GM18873 (cell line): Measurements from ENCODE around the gene SMAD3.
"Not testable (repeated sequence)": the region's sequence is repeated elsewhere in the genome, so short reads cannot be mapped to it uniquely, and the experiment has no call there.

Experiments used
- ATAC-seq: cut with Tn5 transposase; IDR thresholded peaks from one replicate; pipeline ENCODE4 v1.9.1; 2021; ENCODE audit warnings: mild to moderate bottlenecking, moderate library complexity, moderate number of reproducible peaks; ENCODE audit not compliant: unreplicated experiment, low FRiP score

Gene SMAD3

GRCh38 chr15:67123291-67123690 lies 57.9 kb downstream of the SMAD3 start:
- not testable (repeated sequence) for ATAC-seq

DNA sequence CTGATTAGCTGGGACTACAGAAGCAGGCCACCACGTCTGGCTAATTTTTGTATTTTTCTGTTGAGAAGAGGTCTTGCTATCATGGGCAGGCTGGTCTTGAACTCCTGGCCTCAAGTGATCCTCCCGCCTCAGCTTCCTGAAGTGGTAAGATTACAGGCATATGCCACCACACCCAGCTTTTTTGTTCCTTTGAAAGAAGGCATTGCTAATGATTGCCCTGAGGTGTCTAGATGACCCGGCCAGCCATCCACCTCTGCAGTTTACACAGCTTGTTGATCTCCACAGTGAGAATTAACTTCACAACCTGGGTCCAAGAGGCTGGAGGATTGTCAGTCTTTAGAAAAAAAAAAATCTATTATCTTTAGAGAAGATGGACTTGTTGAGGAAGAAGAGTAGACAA lies 58.7 kb downstream of the SMAD3 start:
- no peak for ATAC-seq

- ATAC-seq: no peak
These were observed 59.6 kb downstream of the SMAD3 start for GRCh38 chr15:67124911-67125588.

DNA sequence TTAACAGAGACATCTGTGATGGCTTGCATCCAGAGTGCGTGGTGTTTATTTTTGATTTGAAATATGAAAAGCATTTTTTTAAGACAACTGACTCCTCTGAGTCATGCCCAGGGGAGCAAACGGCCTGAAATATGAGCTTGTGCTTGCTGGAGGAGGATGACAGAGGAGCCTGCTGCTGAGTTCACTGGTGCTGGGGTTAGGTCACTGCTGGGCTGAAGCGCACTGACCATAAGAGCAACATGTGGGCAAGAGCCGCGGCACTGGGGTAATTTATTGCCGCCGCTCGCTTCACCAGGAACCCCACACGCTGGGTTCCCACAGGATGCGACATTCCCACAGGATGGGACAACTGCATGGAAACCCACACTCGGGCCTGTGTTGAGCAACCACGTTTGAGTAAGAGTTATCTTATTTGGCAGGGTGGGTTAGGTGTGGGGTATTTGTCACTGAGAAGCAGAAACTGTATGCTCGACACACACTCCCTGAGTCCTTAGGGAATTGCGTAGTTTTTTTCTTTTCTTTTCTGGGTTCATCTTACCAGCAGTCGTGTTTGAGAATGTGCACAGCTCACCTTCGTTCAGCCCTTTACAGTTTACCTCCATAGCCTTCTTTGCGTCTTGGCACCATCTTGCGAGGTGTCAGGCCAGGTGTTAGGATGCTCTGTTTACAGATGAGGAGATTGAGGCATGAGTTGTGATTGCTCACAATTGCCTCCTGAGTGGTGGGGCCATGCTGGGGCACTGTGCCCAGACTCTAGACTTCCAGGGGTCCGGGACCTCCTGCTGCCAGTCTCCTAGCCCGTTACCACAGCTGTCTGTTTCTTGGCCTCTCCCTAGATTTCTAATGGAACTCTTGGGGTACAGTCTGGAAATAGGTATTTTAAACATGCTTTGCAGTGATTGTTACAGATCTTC lies 60.4 kb downstream of the SMAD3 start:
- ATAC-seq: no peak

DNA sequence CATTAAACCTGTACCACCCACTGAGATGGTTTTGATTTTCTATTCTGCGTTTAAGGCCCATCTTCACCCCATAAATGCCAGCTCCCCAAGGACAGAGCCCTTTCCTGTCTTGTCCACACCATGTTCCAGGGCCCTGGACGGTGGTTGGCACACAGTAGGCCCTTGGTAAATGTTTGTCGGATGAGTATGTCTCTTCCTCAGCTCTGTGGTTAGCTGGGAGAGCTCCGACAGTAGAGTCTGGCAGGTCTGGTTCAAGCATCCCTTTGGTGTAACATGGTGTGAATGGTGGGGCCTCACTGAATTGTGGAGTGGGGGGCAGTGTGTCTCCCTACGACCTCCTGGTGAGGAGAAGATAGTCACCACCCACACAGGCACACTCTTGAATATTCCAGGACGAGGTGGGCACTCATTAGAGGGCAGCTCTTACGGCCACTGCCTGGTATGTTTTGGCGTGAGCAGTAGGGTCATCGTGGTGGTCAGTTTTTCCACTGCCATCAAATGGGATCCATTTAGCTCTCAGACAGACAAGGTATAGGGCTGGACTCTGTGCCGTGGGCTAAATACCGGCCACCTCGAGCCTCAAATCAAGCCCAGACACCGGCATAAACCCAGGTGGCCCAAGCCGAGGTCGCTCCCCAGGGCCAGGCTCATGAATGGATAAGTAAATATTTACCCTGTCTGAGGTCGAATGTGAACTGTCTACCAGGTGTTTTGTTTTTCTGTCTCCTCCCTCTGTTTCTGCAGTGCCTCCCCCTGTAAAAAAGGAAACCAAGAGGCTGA lies 61.3 kb downstream of the SMAD3 start:
- no peak for ATAC-seq

- no peak for ATAC-seq
These were observed 61.9 kb downstream of the SMAD3 start for GRCh38 chr15:67127331-67127664.

DNA sequence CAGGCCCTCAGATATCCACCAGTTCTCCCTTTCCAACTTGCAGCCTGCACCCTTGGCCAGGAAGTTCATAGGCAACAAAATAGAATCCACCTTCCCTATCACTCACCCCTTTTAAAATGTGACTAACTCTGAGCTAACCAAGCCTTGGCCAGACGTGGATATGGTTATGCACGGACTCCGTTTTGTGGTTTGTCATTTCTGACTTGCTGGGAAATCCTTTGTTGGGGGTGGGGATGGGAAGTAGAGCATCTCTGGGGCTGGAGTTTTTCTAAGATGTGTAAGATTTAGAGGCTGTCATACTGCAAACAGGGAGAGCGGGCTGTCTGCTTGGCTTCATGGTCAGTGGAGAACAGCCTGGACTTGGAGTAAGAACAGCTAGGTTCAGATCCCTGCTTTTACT lies 62.6 kb downstream of the SMAD3 start:
- ATAC-seq: no peak

DNA sequence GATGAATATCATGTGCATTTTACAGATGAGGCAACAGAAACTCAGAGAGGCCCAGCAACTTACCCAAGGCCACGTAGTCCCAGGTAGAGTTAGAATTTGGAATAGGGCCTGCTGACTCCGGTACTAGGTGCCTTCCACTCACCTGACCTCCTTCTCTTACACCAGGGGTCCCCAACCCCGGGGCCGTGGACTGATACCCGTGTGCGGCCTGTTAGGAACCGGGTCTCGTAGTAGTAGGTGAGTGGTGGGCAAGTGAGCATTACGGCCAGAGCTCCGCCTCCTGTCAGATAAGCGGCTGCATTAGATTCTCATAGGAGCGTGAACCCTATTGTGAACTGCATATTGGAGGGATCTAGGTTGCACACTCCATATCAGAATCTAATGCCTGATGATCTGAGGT lies 64.8 kb downstream of the SMAD3 start:
- no peak for ATAC-seq

- ATAC-seq: no peak
These were observed 65.5 kb downstream of the SMAD3 start for GRCh38 chr15:67130673-67131601.

DNA sequence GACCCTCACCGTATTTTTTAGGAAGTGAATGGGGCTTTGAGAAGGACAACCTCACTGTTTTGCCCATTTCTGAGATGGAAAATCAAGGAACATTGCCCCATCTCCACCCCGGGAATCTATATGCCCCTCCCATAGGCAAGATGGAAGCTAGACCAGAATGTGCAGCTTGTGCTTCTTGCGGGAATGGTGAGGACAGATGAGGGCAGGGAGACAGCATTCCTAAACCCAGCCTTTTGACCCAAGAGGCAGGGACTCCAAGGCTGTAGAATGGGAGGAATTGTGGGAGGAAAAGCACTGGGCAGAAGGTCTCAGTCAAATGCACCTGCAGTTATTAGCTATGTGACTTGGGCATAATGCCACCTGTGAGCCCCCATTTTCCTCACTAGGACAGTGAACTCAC lies 66.9 kb downstream of the SMAD3 start:
- no peak for ATAC-seq

GRCh38 chr15:67133026-67133425 lies 67.6 kb downstream of the SMAD3 start:
- ATAC-seq: no peak

- ATAC-seq: no peak
These were observed 68.3 kb downstream of the SMAD3 start for GRCh38 chr15:67133738-67134066.

- no peak for ATAC-seq
These were observed 68.9 kb downstream of the SMAD3 start for GRCh38 chr15:67134067-67134838.

GRCh38 chr15:67134871-67135492 lies 69.6 kb downstream of the SMAD3 start:
- ATAC-seq: no peak

- no peak for ATAC-seq
These were observed 70.1 kb downstream of the SMAD3 start for GRCh38 chr15:67135494-67135893.

GRCh38 chr15:67136802-67137201 lies 71.4 kb downstream of the SMAD3 start:
- no peak for ATAC-seq

- no peak for ATAC-seq
These were observed 71.9 kb downstream of the SMAD3 start for GRCh38 chr15:67137319-67137718.

- no peak for ATAC-seq
These were observed 72.8 kb downstream of the SMAD3 start for GRCh38 chr15:67137951-67138848.
